Measurements from ENCODE around the gene SLFN5. TPM values are rescaled to one million over a fixed set of nuclear protein-coding genes. Genes with fewer than 3 reads are reported as not detected.

SLFN5 gene
- total and polyA plus RNA-seq, 7 donors, result 1.7 to 23.7 (median 14.5) TPM

GRCh38 chr17:35293151-35293847, 50.4 kb downstream of the SLFN5 start:
- ATAC-seq (no peak), DNase-seq (no peak)
- intact Hi-C loops (cut with DNase I), result no loop called here
- TF ChIP-seq CTCF (IDR thresholded peaks at IDR 0.05), result no peak
- Histone ChIP-seq H3K9me3 (no peaks in the 10 kb centered on the region), H3K27me3 (ENCODE audit: insufficient read depth in 3 of 3, low read length in 2 of 3) (peaks cover 0 to 6% (median 0%) of the 10 kb centered on the region in 3 donors), H3K4me3 (no peak overlapping the region), H3K27ac (no peak overlapping the region), H3K36me3 (ENCODE audit: insufficient read depth in 1 of 2, low read depth in 1 of 2) (no peaks in the 10 kb centered on the region), H3K4me1 (no peaks in the 10 kb centered on the region)
- WGBS, 3 donors, result 59 to 65% (median 61%) methylated on average over 1 of the region's 1 CpG

GRCh38 chr17:35294756-35295155, 51.9 kb downstream of the SLFN5 start:
- intact Hi-C loops (cut with DNase I), result no loop called here
- Histone ChIP-seq H3K36me3 (ENCODE audit: insufficient read depth in 1 of 2, low read depth in 1 of 2) (no peaks in the 10 kb centered on the region), H3K27me3 (ENCODE audit: insufficient read depth in 3 of 3, low read length in 2 of 3) (peaks cover 0 to 3% (median 0%) of the 10 kb centered on the region in 3 donors), H3K9me3 (no peaks in the 10 kb centered on the region), H3K4me3 (no peak overlapping the region), H3K4me1 (no peaks in the 10 kb centered on the region), H3K27ac (no peak overlapping the region)
- DNase-seq (no peak), ATAC-seq (no peak)
- 32 to 41% (median 34%) methylated on average over 1 of the region's 1 CpG for WGBS, 3 donors
- TF ChIP-seq CTCF (IDR thresholded peaks at IDR 0.05), result no peak

- TF ChIP-seq CTCF (IDR thresholded peaks at IDR 0.05), result no peak
- Histone ChIP-seq H3K9me3 (no peaks in the 10 kb centered on the region), H3K4me3 (no peak overlapping the region), H3K27me3 (ENCODE audit: insufficient read depth in 3 of 3, low read length in 2 of 3) (peaks cover 0 to 3% (median 0%) of the 10 kb centered on the region in 3 donors), H3K4me1 (no peaks in the 10 kb centered on the region), H3K36me3 (ENCODE audit: insufficient read depth in 1 of 2, low read depth in 1 of 2) (no peaks in the 10 kb centered on the region), H3K27ac (no peak overlapping the region)
- DNase-seq, result no peak
- intact Hi-C loops (cut with DNase I), result no loop called here
- 69 to 81% (median 81%) methylated on average over 1 of the region's 1 CpG for WGBS, 3 donors
- ATAC-seq, result no peak
Measured at GRCh38 chr17:35295686-35296085, 52.8 kb downstream of the SLFN5 start.

- Histone ChIP-seq H3K36me3 (ENCODE audit: insufficient read depth in 1 of 2, low read depth in 1 of 2) (no peaks in the 10 kb centered on the region), H3K4me3 (no peak overlapping the region), H3K27me3 (ENCODE audit: insufficient read depth in 3 of 3, low read length in 2 of 3) (no peaks in the 10 kb centered on the region), H3K9me3 (no peaks in the 10 kb centered on the region), H3K4me1 (no peaks in the 10 kb centered on the region), H3K27ac (no peak overlapping the region)
- intact Hi-C loops (cut with DNase I), result no loop called here
- TF ChIP-seq CTCF (IDR thresholded peaks at IDR 0.05), result no peak
- DNase-seq (no peak), ATAC-seq (no peak)
- WGBS, 3 donors, result 76 to 80% (median 79%) methylated on average over 2 of the region's 2 CpGs
Measured at GRCh38 chr17:35297666-35298065, 54.8 kb downstream of the SLFN5 start.

GRCh38 chr17:35298639-35299038, 55.8 kb downstream of the SLFN5 start:
- no peak for ATAC-seq
- intact Hi-C loops (cut with DNase I), result no loop called here
- no peak overlapping the region for H3K4me3 ChIP-seq

More at GRCh38 chr17:35298639-35299038, 55.8 kb downstream of the SLFN5 start:
- DNase-seq, result no peak
- TF ChIP-seq CTCF (IDR thresholded peaks at IDR 0.05), result no peak
- Histone ChIP-seq H3K27me3 (ENCODE audit: insufficient read depth in 3 of 3, low read length in 2 of 3) (no peaks in the 10 kb centered on the region), H3K27ac (no peak overlapping the region), H3K9me3 (no peaks in the 10 kb centered on the region), H3K4me1 (no peaks in the 10 kb centered on the region), H3K36me3 (ENCODE audit: insufficient read depth in 1 of 2, low read depth in 1 of 2) (no peaks in the 10 kb centered on the region)
